DMS53 treated with DMSO at 0.1 percent for 48 hours (cell line): Measurements from ENCODE around the gene RIOK1.
"Not testable (repeated sequence)": the region's sequence is repeated elsewhere in the genome, so short reads cannot be mapped to it uniquely, and the experiment has no call there.

ENCODE experiments used
- DNase-seq: peaks from one replicate; lab custom pipeline; 2025; ENCODE audit not compliant: unreplicated experiment; lab: John Stamatoyannopoulos, UW

The RIOK1 gene

GRCh38 chr6:7439228-7439627 lies 49.6 kb downstream of the RIOK1 start:
- no peak for DNase-seq

- no peak for DNase-seq
These were observed 50.9 kb downstream of the RIOK1 start for GRCh38 chr6:7440476-7440875.

- no peak for DNase-seq
These were observed 51.6 kb downstream of the RIOK1 start for GRCh38 chr6:7441048-7441775.

- DNase-seq, result no peak
These were observed 52.9 kb downstream of the RIOK1 start for GRCh38 chr6:7442467-7442866.

GRCh38 chr6:7445101-7445500 lies 55.5 kb downstream of the RIOK1 start:
- no peak for DNase-seq

GRCh38 chr6:7445885-7446461 lies 56.4 kb downstream of the RIOK1 start:
- DNase-seq, result no peak

- no peak for DNase-seq
These were observed 57.2 kb downstream of the RIOK1 start for GRCh38 chr6:7446619-7447325.

GRCh38 chr6:7448232-7448631 lies 58.6 kb downstream of the RIOK1 start:
- DNase-seq, result no peak

GRCh38 chr6:7449018-7449417 lies 59.4 kb downstream of the RIOK1 start:
- no peak for DNase-seq

GRCh38 chr6:7451326-7451725 lies 61.7 kb downstream of the RIOK1 start:
- DNase-seq, result no peak

GRCh38 chr6:7452898-7453297 lies 63.3 kb downstream of the RIOK1 start:
- no peak for DNase-seq

GRCh38 chr6:7454696-7455358 lies 65.2 kb downstream of the RIOK1 start:
- DNase-seq, result no peak

- not testable (repeated sequence) for DNase-seq
These were observed 66.7 kb downstream of the RIOK1 start for GRCh38 chr6:7456302-7456701.

GRCh38 chr6:7461416-7461815 lies 71.8 kb downstream of the RIOK1 start:
- no peak for DNase-seq

GRCh38 chr6:7463785-7464184 lies 74.2 kb downstream of the RIOK1 start:
- DNase-seq, result peak; percentile 6

- DNase-seq, result no peak
These were observed 77.6 kb downstream of the RIOK1 start for GRCh38 chr6:7467007-7467897.
